ENCODE measurements around the gene CHRND.
"Not testable (repeated sequence)": the region's sequence is repeated elsewhere in the genome, so short reads cannot be mapped to it uniquely, and the experiment has no call there.

Gene CHRND

DNA sequence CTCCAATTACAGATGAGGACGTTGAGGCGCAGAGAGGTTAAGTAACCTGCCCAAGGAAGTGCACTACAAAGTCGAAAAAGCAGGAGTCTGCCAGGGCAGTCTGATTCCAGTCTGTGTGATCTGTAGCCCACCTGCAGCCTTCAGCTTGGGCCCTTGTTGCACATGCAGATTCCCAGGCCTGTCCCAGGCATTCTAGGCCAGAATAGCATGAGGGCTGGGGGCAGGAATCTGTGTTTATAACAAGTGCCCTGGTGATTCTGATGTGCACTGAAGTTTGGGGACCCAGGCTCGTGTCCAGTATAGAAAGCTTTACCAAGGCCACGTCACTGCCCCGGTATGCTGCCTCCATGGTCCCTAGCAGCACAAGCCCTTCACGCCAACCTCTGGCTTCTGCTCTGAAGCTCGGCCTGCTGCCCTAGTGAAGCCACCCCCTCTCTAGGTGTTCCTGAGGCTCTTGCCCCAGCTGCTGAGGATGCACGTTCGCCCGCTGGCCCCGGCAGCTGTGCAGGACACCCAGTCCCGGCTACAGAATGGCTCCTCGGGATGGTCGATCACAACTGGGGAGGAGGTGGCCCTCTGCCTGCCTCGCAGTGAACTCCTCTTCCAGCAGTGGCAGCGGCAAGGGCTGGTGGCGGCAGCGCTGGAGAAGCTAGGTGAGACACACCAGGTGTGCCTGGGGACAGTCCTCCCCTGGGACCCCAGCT is 18.1 kb downstream of the CHRND start:
- no peak for DNase-seq

DNA sequence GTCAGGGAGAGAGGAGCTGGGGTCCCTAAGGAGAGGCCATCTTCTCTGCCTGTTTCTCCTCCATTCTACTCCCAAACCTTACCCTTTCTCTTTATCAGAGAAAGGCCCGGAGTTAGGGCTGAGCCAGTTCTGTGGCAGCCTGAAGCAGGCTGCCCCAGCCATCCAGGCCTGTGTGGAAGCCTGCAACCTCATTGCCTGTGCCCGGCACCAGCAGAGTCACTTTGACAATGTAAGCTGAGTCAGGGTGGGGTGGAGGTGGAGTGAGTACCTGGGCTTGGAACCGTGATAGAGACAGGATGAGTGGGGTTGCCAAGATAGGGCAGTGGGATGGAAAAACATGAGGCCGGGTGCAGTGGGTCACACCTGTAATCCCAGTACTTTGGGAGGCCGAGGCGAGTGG is 18.7 kb downstream of the CHRND start:
- no peak for DNase-seq

DNA sequence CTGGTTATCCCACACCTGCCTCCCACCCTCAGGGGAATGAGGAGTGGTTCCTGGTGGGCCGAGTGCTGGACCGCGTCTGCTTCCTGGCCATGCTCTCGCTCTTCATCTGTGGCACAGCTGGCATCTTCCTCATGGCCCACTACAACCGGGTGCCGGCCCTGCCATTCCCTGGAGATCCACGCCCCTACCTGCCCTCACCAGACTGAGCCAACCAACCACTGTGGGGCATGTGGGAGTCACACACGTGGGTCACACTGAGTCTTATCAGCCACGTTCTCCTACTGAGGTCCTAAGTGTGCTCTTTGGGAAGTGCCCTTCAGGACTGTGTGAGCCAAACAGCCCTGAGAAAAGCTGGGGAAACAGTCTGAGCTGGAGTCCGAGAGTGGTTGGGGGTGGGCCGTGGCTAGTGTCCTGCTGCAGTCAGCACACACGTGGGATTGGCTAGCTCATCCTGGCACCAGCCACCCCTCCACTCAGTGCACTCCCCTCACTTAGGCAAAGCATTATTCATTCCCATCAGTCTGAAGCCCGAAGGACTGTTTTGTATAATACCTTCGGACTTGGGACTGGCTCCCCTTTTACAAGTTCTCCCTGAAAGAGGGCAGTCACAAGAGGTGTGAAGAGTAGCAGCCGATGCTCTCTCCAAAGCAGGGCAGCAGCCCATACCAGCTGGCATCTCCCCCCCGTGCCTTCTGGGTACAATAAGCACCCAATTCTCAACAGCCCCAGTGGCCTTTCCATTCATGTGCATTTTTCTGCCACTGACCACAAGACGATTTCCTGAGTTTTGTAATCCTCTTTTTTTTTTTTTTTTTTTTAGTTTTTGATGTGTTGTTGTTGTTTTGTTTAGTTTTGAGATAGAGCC is 19.8 kb downstream of the CHRND start:
- DNase-seq = no peak

DNA sequence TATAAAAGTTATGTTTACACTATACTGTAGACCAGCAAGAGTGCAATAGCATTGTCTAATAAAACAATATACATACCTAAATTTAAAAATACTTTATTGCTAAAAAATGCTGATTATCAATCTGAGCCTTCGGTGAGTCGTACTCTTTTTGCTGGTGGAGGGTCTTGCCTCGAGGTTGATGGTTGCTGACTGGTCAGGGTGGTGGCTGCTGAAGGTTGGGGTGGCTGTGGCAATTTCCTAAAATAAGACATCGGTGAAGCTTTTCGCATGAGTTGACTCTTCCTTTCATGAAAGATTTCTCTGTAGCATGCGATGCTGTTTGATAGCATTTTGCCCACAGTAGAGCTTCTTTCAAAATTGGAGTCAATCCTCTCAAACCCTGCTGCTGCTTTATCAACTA is 22.0 kb downstream of the CHRND start:
- DNase-seq = no peak

DNA sequence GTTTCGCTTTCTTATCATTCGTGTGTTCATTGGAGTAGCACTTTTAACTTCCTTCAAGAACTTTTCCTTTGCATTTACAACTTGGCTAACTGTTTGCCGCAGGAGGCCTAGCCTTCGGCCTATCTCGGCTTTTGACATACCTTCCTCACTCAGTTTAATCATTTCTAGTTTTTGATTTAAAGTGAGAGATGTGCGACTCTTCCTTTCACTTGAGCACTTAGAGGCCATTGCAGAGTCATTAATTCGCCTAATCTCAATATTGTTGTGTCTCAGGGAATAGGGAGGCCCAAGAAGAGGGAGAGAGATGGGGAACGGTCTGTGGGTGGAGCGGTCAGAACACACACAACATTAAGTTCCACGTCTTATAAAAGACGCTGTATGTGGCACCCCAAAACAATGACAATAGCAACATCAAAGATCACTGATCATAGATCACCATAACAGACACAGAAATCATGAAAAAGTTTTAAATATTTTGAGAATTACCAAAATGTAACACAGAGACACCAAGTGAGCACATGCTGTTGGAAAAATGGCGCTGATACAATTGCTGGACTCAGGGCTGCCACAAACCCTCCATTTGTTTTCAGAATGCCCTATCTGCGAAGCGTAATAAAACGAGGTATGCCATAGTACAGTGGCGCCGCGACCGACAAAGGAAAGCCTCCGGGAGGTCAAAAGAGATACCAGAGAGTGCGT is 23.8 kb downstream of the CHRND start:
- DNase-seq = no peak

DNA sequence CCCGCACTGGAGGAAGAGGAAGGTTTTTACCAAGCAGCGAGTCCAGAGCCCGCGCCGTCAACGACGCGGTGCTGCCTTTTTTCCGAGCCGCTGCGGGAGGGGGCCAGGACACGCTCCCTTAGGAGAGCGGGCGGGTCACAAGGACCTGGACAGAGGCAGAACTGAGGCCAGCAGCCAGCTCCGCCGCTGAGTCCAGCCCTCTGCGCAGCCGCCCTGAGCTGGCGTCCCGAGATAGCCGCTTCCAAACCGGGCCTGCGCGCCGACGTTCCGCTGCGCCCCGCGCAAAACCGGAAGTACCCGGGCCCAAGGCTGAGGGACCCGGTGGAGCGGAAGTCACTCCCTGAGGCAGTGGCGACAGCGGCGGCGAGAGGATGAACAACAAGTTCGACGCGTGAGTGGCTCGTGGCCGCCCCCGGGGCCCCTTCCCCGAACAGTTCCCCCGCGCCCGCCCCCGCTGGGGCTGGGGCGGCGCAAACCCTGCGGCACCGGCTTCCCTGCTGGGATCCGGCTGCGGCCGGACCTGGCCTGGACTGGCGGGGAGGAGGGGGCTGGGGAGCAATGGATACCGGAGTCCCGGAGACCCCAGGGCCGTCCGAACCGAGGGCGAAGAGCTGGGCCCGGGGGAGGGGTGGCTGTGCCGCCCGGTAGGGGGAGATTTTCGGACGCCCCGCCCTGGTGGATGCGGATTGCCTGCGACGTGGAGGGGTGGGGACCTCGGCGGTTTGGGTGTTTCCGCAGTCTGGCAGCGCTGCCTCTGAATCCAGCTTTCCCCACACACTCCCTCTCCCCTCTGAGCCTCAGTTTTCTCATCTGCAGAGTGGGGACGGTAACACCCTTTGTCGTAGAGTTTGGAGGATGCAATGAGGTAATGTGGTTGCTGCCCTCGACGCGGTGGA is 24.6 kb downstream of the CHRND start, which contains the start of the genes EIF4E2 and TIGD1:
Gene EIF4E2, plus strand, starts transcription at position 336 of the 896 bp plus-strand sequence. Its CDS starts 36 bp downstream, at position 372.
Gene TIGD1, minus strand, starts transcription at position 204 of the 896 bp plus-strand sequence. CDS start 675 bp downstream, outside the sequence.
- DNase-seq = peak; percentile 76 to 95 (median 85)

DNA sequence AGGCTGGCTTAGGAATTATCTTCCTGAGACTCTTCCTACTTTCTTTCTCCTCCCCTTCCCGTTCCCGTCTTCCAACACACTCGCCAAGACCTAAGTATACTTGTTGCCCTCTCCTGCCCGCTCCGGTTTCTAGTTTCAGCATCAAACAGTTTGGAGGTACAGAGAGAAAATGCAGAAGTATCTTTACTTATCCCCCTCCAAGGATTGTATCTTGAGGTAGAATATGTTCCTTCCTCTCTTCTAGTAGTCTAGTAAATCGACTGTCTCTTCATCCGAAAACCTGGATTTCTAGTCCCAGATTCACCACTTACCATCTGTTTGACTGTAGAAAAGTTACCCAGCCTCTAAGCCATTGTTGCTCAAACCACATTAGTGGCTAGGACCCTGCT is 25.3 kb downstream of the CHRND start:
- DNase-seq = no peak

- DNase-seq = no peak
These were observed 25.8 kb downstream of the CHRND start for GRCh38 chr2:232551776-232552175.

DNA sequence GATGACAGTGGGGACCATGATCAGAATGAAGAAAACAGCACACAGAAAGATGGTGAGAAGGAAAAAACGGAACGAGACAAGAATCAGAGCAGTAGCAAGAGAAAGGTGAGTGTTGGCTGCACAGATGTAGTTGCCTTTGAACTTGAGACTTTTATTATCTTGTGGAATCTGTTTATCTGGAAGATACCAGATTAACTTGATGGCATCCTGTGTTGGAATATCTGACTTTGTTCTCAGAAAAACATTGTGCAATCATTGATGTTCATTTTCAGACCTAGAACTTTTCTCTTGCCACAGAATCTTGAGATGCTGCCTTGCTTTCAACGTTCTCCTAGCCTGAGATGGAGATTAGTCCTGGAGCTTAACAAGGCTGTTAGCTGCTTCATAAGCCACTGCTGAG is 30.5 kb downstream of the CHRND start:
- DNase-seq = peak in 1 of 5 experiments; percentile 70

GRCh38 chr2:232562515-232563151 is 36.7 kb downstream of the CHRND start:
- DNase-seq = no peak

DNA sequence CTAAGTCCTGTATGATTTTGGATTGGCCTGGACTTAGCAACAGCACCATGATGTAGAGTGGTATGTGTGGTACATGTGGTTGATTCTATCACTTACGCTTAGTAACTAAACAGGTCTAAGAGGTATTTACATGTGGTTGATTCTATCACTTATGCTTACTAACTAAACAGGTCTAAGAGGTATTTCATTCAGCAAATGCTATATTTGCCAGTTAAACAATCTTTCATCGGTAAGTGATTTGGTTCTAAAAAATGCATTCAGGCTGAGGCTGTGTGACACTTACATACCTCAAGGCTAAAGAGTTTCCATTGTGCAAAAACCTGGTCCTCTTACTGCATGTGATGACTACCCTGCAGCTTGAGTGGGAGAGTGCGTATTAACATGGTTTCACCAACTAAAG is 37.6 kb downstream of the CHRND start:
- peak in 1 of 5 experiments; percentile 79 for DNase-seq

DNA sequence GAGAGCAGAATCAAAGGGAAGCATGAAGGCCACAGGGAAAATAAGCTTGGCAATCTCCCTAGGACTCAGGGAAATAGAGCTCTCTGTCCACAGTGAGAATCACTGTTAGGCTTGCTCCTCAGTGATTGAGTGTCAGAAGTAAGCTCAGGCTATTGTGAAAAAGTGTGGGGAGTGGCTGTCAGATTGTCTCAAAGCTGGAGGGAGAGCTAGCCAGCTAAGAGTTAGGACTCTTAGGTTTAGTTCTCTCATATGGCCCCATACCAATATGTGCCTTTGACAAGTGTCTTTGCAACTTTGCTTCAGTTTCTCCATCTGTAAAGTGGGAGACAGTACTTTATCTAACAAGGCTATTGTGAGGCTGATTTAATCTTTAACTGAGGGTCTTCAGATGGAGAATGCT is 41.8 kb downstream of the CHRND start:
- DNase-seq = no peak

- DNase-seq = no peak
These were observed 42.2 kb downstream of the CHRND start for GRCh38 chr2:232568161-232568560.

DNA sequence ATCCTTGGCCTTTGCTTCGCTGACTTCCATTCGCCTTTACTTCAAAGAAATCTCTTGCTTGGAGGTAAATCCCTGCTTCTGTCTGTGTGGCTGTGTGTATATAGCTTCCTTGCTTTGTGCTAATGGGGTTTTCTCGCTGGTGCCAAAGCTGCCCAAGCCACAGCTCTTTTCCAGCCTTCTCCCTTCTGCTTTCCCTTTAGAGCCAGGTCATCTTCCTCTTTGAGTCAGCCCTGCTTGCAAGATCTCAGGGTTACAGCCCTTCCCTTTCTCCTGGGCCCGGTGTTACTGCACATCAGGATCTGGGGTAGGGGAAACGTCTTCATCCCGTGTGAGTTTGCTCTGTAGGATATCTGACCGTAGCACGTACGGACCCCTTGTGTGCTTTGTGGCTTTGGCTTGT is 43.6 kb downstream of the CHRND start:
- no peak for DNase-seq

DNA sequence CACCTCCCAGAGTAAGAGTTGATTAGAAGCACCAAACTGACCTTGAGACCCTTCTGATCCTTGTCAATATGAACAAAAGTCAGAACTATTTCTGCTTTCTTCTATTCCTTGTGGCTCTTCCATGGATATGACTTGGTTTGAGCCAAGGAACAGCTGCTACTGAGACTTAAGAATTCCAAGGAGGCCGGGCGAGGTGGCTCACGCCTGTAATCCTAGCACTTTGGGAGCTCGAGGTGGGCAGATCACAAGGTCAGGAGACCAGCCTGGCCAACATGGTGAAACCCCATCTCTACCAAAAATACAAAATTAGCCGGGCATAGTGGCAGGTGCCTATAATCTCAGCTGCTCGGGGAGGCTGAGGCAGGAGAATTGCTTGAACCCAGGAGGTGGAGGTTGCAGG is 44.5 kb downstream of the CHRND start:
- not testable (repeated sequence) for DNase-seq

- DNase-seq = no peak
These were observed 45.1 kb downstream of the CHRND start for GRCh38 chr2:232571026-232571474.

DNA sequence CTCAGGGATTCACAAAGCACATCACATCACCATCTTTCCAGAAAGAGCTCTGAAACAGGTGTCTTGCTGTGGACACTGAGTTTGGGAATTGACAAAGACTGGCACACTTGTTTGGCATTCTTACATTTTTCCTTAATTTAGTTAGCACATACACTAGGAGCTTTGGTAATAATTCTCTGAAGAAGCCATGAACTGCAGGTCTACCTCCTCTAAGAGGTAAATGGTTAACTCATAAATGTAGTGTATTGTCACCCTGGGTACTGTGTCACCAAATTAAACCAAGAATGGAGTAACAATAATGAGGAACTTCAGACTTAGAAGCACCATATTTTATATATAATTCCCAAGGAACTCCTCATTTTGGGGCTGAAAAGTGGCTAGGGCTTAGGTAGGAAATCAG is 47.1 kb downstream of the CHRND start:
- no peak for DNase-seq

DNA sequence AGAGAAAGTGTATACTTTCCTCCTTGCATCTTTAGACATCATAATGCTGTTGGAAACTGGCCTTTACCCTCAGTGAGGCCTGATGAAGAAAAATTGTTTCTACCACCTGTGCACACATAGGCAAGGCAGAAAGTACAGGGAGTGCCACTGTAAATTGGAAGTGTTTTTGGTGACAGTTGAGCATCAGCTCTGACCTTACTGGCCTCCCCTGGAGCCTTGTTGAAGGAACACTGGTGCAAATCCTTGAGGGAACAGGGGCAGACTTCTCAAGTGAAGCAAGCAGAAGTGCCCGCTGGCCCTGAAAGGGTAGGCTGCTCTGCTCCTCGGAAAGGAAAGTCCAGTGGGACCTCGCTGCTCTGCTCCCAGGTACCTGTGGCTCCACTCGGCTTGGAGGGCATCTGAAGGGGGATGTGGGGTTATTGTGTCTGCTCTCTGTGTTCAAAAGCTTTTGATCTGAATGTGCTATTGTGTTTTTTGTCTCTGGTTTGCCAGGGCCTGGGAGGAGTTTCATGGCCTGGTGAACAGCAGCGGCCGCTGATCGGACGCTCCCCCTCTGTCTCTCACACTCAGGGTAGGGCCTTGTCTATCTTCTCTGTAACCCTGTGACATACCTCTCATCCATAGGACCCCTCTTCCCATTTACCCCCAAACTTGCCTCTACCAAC is 47.9 kb downstream of the CHRND start:
- DNase-seq = no peak

DNA sequence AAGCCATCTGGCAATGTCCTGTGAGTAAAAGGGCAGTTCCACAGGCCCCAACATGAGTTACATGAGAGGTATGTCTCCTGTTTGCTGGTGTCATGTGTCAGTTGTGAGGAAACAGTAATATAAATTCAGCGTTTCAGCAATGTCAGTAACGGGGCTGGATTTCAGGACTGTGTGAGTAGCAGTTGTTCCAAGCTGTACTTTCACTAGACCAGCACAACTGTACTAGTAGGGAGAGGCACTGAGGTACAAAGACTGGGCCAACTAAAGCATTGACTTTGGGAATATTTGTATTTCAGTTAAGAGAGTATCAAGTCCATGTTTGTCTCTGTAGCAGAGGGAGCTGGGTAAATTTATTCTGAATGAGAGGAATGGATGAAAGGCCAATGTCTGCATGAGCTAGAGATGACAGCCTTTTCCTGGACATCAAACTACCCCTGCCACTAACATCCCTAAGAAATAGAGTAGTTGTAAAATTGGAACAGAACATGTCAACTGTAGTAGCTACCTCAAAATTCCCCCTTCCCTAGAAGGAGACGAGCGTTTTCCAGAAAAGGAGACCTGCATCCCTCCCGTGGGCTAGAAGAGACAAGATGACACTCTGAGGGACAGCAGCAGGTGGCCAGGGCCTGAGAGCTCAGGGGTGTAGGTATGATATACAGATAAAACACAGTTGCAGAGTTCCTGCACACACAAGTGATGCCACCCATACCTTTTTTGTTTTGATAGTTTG is 48.9 kb downstream of the CHRND start:
- DNase-seq = no peak

GRCh38 chr2:232575404-232575746 is 49.4 kb downstream of the CHRND start:
- no peak for DNase-seq

Measured in T-helper 2 cell (primary cell).